HG02610 (cell line): ENCODE results near the gene GCKR.

Source experiments
- ATAC-seq: cut with Tn5 transposase; IDR thresholded peaks from one replicate; pipeline ENCODE4 v1.9.1; 2021; ENCODE audit warnings: mild to moderate bottlenecking, moderate library complexity; ENCODE audit not compliant: unreplicated experiment

The GCKR gene

GRCh38 chr2:27569398-27569797 lies 72.8 kb downstream of the GCKR start:
- ATAC-seq, result no peak

GRCh38 chr2:27571197-27571596 lies 74.6 kb downstream of the GCKR start:
- ATAC-seq, result no peak

GRCh38 chr2:27571681-27572080 lies 75.0 kb downstream of the GCKR start:
- ATAC-seq, result no peak

- no peak for ATAC-seq
Observed at GRCh38 chr2:27572439-27572838, 75.8 kb downstream of the GCKR start.

- ATAC-seq, result no peak
Observed at GRCh38 chr2:27572998-27573429, 76.4 kb downstream of the GCKR start.
